Naive thymus-derived CD8-positive, alpha-beta T cell (primary cell): Measurements from ENCODE around the gene LATS2. TPM values are rescaled to one million over a fixed set of nuclear protein-coding genes. Genes with fewer than 3 reads are reported as not detected.

Experiments used
- ATAC-seq, 2 donors: fragments of 150-1000 bp; cut with Tn5 transposase in 1 of 2; sonication (Bioruptor Pico), chemical (Tn5 transposase) in 1 of 2; 1 replicate in 1 of 2; 2 replicates in 1 of 2; pipeline ENCODE4 v1.10.0; 2021; ENCODE audit warnings: mild to moderate bottlenecking in 2 of 2, moderate library complexity in 2 of 2
- POLR2A ChIA-PET: fragments of 350-600 bp; sonication (Branson Sonifier 250); formaldehyde crosslinking; loops from one replicate; lab custom pipeline; 2021; ENCODE audit warnings: antibody characterized with exemption; lab: Charles Lee
- DNase-seq, 10 donors: peaks; one replicate each; pipeline versions ENCODE4 v3.0.0 to v3.0.0-alpha.2; 2020 to 2022
- H3K27ac Mint-ChIP-seq, 10 donors: one replicate each; pipeline ENCODE4 v1.8.0; 2020 to 2022; ENCODE audit warnings: mild to moderate bottlenecking in 10 of 10, mixed read lengths in 10 of 10, moderate library complexity in 4 of 10, inconsistent platforms in 1 of 10
- H3K27me3 Mint-ChIP-seq, 5 donors: one replicate each; pipeline ENCODE4 v1.8.0; 2021 to 2022; ENCODE audit warnings: mixed read lengths in 5 of 5
- H3K36me3 Mint-ChIP-seq, 3 donors: one replicate each; pipeline ENCODE4 v1.8.0; 2020 to 2022; ENCODE audit warnings: mixed read lengths in 3 of 3, mild to moderate bottlenecking in 2 of 3, inconsistent platforms in 1 of 3
- H3K4me1 Mint-ChIP-seq, 4 donors: one replicate each; pipeline ENCODE4 v1.8.0; 2021 to 2022; ENCODE audit warnings: mixed read lengths in 4 of 4
- H3K4me3 Mint-ChIP-seq, 10 donors: one replicate each; pipeline ENCODE4 v1.8.0; 2020 to 2022; ENCODE audit warnings: mild to moderate bottlenecking in 10 of 10, mixed read lengths in 10 of 10, moderate library complexity in 6 of 10, inconsistent platforms in 1 of 10
- H3K9me3 Mint-ChIP-seq, 9 donors: one replicate each; pipeline ENCODE4 v1.8.0; 2020 to 2022; ENCODE audit warnings: mixed read lengths in 9 of 9, mild to moderate bottlenecking in 3 of 9, inconsistent platforms in 1 of 9, moderate library complexity in 1 of 9
- polyA plus RNA-seq, 3 donors: library from polyadenylated mRNA; unstranded; fragments of 300-500 nt; fragmentation: Illumina TruSeq; gene quantifications; one replicate each; pipeline ENCODE4 v1.2.3, GENCODE V29; 2021
- total RNA-seq, 8 experiments: library from RNA in 2 of 8; stranded (reverse) in 2 of 8; gene quantifications; one replicate each; pipeline ENCODE4 v1.2.3 and lab custom pipeline; 2021 to 2026

Gene LATS2
- total and polyA plus RNA-seq, 5 experiments from 2014 or later, result 0.06 to 0.70 (median 0.38) TPM; not detected in 1

DNA sequence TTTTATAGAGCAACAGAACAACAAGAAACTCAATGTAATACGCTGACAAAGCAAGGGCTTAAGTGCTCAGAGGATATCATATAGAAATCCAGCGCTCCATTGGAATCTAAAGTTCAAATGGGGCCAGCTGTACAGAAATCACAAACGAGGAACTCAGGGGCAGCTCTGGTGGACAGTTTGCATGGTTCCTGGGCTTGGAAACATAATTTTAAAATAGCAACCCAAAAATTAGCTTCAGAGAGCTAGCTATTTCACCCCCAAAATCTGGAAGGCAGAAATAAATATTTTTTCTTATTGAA is 19.2 kb upstream of the LATS2 start:
- Mint-ChIP-seq H3K4me1 (peaks cover 0 to 2% (median 0%) of the 10 kb centered on the region in 4 donors), H3K27me3 (peaks cover 0 to 10% (median 1%) of the 10 kb centered on the region in 5 donors), H3K9me3 (no peaks in the 10 kb centered on the region), H3K4me3 (no peak overlapping the region), H3K36me3 (no peaks in the 10 kb centered on the region), H3K27ac (no peak overlapping the region)
- POLR2A ChIA-PET, result no interaction called here
- ATAC-seq, result no peak
- no peak for DNase-seq

DNA sequence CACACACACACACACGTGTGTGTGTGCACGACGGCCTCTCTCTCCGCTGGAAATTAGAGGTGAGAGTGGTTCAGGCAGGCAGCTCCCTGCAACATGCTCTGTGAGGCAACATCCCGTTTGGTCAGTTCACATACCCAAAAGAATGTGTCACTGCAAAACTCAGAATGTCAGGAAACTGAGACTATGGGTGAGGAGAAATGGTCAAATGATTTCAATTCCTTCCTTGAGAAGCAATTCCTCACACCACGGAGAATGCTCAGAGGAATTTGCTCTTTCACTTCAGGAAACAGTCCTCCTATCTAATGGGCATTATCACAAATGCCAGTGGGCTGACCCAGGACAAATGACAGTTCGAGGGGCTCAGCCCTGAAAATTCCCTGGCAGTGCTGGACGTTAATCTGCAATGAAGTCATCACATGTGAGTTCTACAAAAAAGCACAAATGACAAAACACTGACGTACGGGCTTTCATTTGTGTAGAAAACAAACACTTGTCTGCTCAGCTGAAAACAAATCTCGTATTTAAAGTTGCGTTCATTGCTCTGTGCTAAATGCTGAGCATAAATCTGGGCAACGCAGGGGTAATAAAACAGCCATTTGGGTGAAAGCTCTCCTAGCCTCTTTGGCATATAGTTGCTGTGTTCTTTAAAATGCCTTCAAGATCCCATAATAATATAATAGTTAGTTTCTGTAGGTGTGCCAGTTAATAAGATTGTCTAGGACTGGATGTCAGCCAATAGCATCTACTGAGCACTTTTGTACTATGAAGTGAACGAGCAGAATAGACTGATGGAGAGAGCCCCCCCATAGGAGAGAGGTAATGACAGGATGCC is 18.6 kb upstream of the LATS2 start:
- Mint-ChIP-seq H3K4me1 (peaks cover 3 to 5% (median 5%) of the 10 kb centered on the region in 4 donors), H3K27me3 (peaks cover 0 to 10% (median 0%) of the 10 kb centered on the region in 5 donors), H3K27ac (no peak overlapping the region), H3K9me3 (no peaks in the 10 kb centered on the region), H3K36me3 (no peaks in the 10 kb centered on the region), H3K4me3 (no peak overlapping the region)
- DNase-seq (no peak), ATAC-seq (no peak)
- POLR2A ChIA-PET, result no interaction called here

DNA sequence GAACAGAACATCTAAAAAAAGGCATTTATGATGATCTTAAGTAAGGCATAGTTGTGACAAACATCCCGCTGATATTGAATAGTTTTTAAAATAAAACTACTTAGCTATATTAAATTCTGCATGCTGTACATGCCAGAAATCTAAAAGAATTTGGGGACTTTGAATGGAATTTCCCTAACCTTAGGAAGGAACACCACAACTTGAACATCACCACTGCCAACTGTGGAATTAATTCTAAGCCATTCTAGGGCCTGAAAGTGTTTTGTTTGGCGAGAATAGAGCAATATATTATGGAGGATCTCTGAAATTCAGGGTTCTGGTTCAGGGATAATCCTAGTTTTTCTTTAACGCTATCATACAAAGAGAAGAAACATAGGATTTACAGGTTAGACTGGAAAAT is 17.8 kb upstream of the LATS2 start:
- no peaks in the 10 kb centered on the region for H3K9me3 Mint-ChIP-seq
- POLR2A ChIA-PET, result no interaction called here

DNA sequence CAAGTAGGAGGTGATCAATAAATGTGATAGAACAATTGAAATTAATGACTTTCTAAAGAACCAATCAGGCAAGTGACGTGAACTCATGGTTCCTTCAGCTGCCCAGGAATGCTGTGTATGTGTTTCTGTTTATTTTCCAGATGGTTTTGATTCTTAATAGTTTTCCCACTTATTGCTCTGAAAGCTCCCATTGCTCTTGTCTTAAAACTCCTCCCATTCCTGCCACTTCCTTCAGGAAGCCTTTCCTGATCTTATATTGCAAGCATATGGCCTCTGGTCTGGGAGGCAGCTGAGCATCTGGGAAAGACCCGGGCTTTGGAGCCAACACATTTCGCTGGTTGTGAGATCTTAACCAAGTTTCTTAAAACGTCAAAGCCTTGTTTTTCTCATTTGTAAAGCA is 17.1 kb upstream of the LATS2 start:
- H3K27me3 Mint-ChIP-seq, result peaks cover 0 to 10% (median 0%) of the 10 kb centered on the region in 5 donors
- no peak overlapping the region for H3K4me3 Mint-ChIP-seq
- H3K4me1 Mint-ChIP-seq, result peaks cover 9 to 17% (median 16%) of the 10 kb centered on the region in 4 donors
- H3K27ac Mint-ChIP-seq, result no peak overlapping the region
- H3K36me3 Mint-ChIP-seq, result no peaks in the 10 kb centered on the region
- DNase-seq (no peak), ATAC-seq (no peak)
- POLR2A ChIA-PET, result no interaction called here
- no peaks in the 10 kb centered on the region for H3K9me3 Mint-ChIP-seq

More for the DNA sequence above, 17.8 kb upstream of the LATS2 start:
- no peak for DNase-seq
- Mint-ChIP-seq H3K27me3 (peaks cover 0 to 10% (median 0%) of the 10 kb centered on the region in 5 donors), H3K4me3 (no peak overlapping the region), H3K4me1 (peaks cover 7 to 13% (median 13%) of the 10 kb centered on the region in 4 donors), H3K27ac (no peak overlapping the region), H3K36me3 (no peaks in the 10 kb centered on the region)
- no peak for ATAC-seq

DNA sequence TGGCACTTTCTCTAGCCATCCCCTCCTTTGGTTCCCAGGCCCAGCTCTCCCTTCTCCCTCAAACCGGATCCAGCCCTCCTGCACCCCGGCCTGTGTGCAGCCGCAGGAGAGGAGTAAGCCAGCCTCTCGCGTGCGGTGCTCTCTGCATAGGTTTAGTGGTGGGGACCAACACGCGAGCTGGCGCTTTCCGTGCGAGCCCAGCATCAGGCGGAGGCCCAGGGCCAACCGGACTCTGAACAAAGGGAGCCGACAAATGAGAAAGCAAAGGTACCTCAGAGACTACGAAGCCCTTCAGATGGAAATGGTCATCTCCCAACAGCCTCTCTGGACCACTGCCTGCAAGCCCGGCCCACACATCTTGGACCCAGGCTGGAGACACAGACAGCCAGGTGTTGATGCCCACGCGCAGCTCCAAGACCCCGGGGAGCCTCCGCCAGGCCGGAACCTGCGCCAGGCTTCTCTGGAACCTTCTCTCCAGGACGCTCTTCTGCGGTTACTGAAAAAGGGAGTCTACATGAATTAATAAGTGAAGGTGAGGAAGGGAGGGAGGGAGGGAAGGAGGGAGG is 16.5 kb upstream of the LATS2 start:
- Mint-ChIP-seq H3K4me1 (peaks cover 9 to 17% (median 16%) of the 10 kb centered on the region in 4 donors), H3K27me3 (peaks cover 0 to 10% (median 0%) of the 10 kb centered on the region in 5 donors)

DNA sequence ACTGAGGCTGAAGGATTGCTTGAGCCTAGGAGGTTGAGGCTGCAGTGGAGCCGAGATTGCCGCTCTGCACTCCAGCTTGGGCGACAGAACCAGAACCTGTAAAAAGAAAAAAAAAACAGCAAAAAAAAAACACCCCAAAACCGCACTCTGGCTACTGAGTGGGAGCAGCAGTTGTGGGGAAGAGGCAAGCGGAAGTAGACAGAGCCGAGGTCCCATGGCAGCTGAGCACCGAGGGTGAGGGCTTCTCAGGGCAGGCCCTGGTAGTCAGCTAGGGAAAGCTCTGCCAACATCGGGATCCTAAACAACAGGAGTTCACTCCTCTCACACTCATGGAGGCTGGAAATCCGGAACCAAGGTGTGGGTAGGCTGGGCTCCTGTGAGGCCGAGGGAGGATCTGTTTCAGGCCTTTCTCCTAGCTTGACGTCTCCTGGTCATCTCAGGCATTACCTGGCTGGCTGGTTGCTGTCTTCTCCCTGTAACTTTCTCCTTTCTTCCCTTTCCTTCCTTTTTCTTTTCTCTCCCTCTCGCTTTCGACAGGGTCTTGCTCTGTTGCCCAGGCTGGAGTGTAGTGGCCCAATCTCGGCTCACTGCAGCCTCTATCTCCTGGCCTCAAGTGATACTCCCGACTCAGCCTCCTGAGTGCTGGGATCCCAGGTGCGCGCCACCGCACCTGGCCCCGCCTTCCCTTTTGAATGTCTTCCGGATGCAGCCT is 15.8 kb upstream of the LATS2 start:
- DNase-seq (no peak), ATAC-seq (no peak)
- Mint-ChIP-seq H3K36me3 (no peaks in the 10 kb centered on the region), H3K9me3 (no peaks in the 10 kb centered on the region), H3K27me3 (peaks cover 0 to 10% (median 0%) of the 10 kb centered on the region in 5 donors), H3K27ac (peak overlapping the region in 4 of 10 donors; percentile 56 to 79 (median 68)), H3K4me1 (peaks cover 9 to 17% (median 16%) of the 10 kb centered on the region in 4 donors), H3K4me3 (peak overlapping the region; percentile 20 to 84 (median 59))
- POLR2A ChIA-PET, result no interaction called here

More for the DNA sequence above, 16.5 kb upstream of the LATS2 start:
- no peak for DNase-seq
- H3K4me3 Mint-ChIP-seq, result peak overlapping the region in 9 of 10 donors; percentile 20 to 84 (median 53)
- H3K9me3 Mint-ChIP-seq, result no peaks in the 10 kb centered on the region
- no peak for ATAC-seq
- POLR2A ChIA-PET, result no interaction called here
- H3K27ac Mint-ChIP-seq, result peak overlapping the region in 3 of 10 donors; percentile 19 to 73 (median 34)
- no peaks in the 10 kb centered on the region for H3K36me3 Mint-ChIP-seq

DNA sequence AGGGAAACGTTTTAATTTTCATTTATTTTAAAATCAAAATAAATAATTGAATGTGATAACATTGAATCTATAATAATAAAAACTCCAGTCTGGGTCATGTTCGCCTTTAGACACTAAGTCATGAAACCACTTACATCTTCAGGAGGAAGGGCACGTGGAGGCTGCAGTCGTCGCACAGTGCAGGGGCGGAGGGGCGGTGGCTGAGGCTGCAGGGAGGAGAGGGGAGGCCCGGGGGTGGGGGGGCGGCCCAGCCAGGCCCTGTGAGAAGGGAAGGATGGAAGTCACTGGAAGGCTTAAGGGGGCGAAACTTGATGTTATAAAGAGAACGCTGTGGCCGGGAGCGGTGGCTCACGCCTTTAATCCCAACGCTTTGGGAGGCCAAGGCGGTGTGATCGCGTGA is 14.9 kb upstream of the LATS2 start:
- no peaks in the 10 kb centered on the region for H3K36me3 Mint-ChIP-seq
- H3K4me3 Mint-ChIP-seq, result peak overlapping the region in 9 of 10 donors; percentile 10 to 84 (median 56)
- POLR2A ChIA-PET, result no interaction called here
- DNase-seq, result peak in 2 of 10 donors; percentile 7 to 10
- H3K27me3 Mint-ChIP-seq, result peaks cover 0 to 10% (median 0%) of the 10 kb centered on the region in 5 donors
- peaks cover 9 to 27% (median 20%) of the 10 kb centered on the region in 4 donors for H3K4me1 Mint-ChIP-seq
- ATAC-seq, result peak; percentile 31 to 35
- H3K9me3 Mint-ChIP-seq, result peaks cover 0 to 1% (median 0%) of the 10 kb centered on the region in 9 donors
- H3K27ac Mint-ChIP-seq, result peak overlapping the region in 2 of 10 donors; percentile 19 to 48

DNA sequence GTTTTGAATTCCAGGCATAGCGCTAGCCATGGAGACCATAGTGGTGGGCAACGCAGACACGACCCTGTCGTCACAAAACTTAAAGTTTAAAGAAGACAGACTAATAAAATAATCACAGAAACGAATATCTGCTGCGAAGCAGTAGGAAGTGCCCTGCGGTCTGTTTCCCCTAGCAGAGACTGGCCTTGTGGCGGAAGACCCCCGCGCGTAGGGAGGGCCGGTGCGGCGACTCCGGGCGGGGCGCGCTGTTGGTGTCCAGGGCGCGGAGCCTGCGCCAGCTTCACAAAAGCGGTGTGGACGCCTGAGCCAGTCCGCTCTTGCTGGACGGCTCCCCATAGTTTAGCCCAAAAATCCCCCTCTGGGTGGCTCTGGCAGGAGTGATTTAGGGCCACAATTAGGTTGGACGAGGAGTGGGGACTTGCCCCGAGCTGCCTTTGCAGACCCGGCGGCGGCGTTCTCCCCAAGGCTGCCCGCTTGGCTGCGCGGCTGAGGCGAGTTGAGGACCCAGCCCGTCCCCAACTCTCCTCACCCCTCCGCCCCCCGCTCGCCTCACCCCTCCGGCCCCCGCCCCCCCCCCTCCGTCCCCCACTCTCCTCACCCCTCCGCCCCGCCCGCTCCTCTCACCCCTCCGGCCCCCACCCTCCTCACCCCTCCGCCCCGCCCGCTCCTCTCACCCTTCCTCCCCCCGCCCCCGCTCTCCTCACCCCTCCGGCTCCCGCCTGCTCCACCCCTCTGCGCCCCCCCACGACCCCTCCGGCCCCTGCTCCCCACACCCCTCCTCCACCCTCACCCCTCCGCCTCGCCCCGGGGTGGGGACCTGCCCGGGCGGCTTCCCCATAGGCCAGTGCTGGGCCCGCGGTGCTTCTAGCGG is 14.2 kb upstream of the LATS2 start:
- peaks cover 0 to 10% (median 0%) of the 10 kb centered on the region in 5 donors for H3K27me3 Mint-ChIP-seq
- H3K4me1 Mint-ChIP-seq, result peaks cover 11 to 31% (median 24%) of the 10 kb centered on the region in 4 donors
- POLR2A ChIA-PET, result no interaction called here
- H3K36me3 Mint-ChIP-seq, result no peaks in the 10 kb centered on the region
- H3K4me3 Mint-ChIP-seq, result peak overlapping the region; percentile 77 to 90 (median 84)
- ATAC-seq (peak; percentile 37 to 64), DNase-seq (peak in 4 of 10 donors; percentile 7 to 21 (median 16))
- H3K9me3 Mint-ChIP-seq, result peaks cover 0 to 1% (median 0%) of the 10 kb centered on the region in 9 donors
- peak overlapping the region; percentile 53 to 88 (median 83) for H3K27ac Mint-ChIP-seq

DNA sequence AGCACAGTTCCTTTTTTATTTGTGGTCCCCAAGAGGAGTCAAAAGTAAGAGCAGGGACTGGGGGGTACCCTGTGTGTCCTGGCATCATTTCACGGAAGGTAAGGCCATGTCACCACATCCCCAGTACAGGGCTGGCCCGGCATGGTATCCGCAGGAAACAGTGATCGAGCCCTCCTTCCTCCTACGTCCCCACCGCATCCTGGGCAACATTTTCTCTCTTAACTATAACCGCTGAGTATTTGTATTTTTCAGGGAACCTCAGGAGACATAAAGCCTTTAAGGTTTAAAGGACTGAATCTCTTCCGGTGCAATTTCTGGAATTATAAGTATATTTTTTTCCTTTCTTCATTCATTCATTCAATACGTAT is 13.6 kb upstream of the LATS2 start:
- peaks cover 0 to 1% (median 0%) of the 10 kb centered on the region in 9 donors for H3K9me3 Mint-ChIP-seq
- H3K27ac Mint-ChIP-seq, result peak overlapping the region; percentile 53 to 88 (median 83)
- no peaks in the 10 kb centered on the region for H3K36me3 Mint-ChIP-seq
- POLR2A ChIA-PET, result no interaction called here
- ATAC-seq, result peak; percentile 76 to 87
- H3K4me3 Mint-ChIP-seq, result peak overlapping the region; percentile 77 to 90 (median 84)
- peak in 7 of 10 donors; percentile 12 to 68 (median 33) for DNase-seq
- H3K27me3 Mint-ChIP-seq, result peaks cover 0 to 10% (median 0%) of the 10 kb centered on the region in 5 donors
- H3K4me1 Mint-ChIP-seq, result peaks cover 11 to 31% (median 24%) of the 10 kb centered on the region in 4 donors

DNA sequence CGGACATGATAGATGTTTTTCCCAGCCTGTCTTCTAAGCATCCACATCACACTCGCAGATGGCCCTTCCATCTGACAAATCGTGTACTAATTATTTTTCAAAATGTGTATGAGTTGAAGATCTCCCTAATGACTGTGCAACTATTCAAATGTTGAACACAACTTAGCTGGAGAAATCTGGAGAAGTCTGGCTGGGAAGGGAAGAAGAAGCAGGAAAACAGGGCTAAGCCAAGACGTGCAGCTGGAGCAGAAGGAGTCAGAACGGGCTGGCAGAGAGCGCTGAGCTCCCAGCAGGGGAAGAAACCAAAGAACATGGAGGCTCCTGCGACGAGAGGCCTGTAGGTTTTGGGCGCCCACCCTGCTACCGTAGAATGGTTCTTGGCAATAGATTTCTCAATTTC is 13.2 kb upstream of the LATS2 start:
- Mint-ChIP-seq H3K27me3 (peaks cover 0 to 6% (median 0%) of the 10 kb centered on the region in 5 donors), H3K36me3 (no peaks in the 10 kb centered on the region), H3K4me1 (peaks cover 11 to 31% (median 24%) of the 10 kb centered on the region in 4 donors), H3K27ac (peak overlapping the region; percentile 26 to 88 (median 83)), H3K4me3 (peak overlapping the region; percentile 77 to 90 (median 84)), H3K9me3 (peaks cover 0 to 1% (median 0%) of the 10 kb centered on the region in 9 donors)
- ATAC-seq, result no peak
- POLR2A ChIA-PET, result no interaction called here
- DNase-seq, result no peak

DNA sequence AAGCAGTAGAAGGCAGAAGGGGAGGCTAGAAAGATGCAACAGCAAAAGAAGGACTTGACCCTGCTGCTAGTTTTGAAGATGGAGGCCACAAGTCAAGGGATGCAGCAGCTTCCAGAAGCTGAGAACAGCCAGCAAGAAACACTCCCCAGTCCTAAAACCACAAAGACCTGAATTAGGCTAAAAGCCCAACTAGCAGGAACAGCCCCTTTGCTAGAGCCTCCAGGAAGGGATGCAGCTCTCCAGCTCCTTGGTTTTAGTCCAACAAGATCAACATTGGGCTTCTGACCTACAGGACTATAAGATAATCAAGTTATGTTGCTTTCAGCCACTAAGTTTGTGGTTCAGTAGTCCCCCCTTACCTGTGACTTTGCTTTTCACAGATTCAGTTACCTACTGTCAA is 10.5 kb upstream of the LATS2 start:
- H3K9me3 Mint-ChIP-seq, result peaks cover 0 to 1% (median 0%) of the 10 kb centered on the region in 9 donors
- no peaks in the 10 kb centered on the region for H3K36me3 Mint-ChIP-seq
- no peak overlapping the region for H3K4me3 Mint-ChIP-seq
- no peak for DNase-seq
- no peak for ATAC-seq
- H3K27ac Mint-ChIP-seq, result peak overlapping the region in 4 of 10 donors; percentile 34 to 78 (median 50)
- peaks cover 9 to 31% (median 24%) of the 10 kb centered on the region in 4 donors for H3K4me1 Mint-ChIP-seq
- POLR2A ChIA-PET, result no interaction called here
- H3K27me3 Mint-ChIP-seq, result peaks cover 0 to 2% (median 0%) of the 10 kb centered on the region in 5 donors
